K562 (cell line): Measurements from ENCODE around the gene PBX1. TPM values are rescaled to one million over a fixed set of nuclear protein-coding genes. Genes with fewer than 3 reads are reported as not detected.
A peak's percentile ranks its signal among the peaks of the same experiment; 100 is the strongest.

Source experiments
- ATAC-seq: fragments of 200-7000 bp; cut with Tn5 transposase; 3 replicates; pipeline ENCODE4 v1.9.1; 2020; ENCODE audit warnings: moderate library complexity
- BruUV-seq: library from RNA; stranded (reverse); fragments of 400-500 nt; replicated peaks from 2 replicates; lab custom pipeline; 2021; lab: Mats Ljungman, UMichigan
- CTCF ChIA-PET: fragments of 300-600 bp; formaldehyde crosslinking; extraction: SDS; loops from one replicate; lab custom pipeline; 2021; ENCODE audit warnings: low intra/inter-chr PET ratio; lab: Yijun Ruan, JAX
- POLR2A ChIA-PET: fragments of 300-600, 350-650 bp; sonication (Branson Sonifier 250); formaldehyde crosslinking; extraction: SDS; loops from one replicate; lab custom pipeline; 2021; ENCODE audit warnings: antibody characterized with exemption, inconsistent platforms; lab: Yijun Ruan, JAX
- DNase-seq, 4 experiments: peaks; one replicate each; pipeline versions ENCODE4 v3.0.0 to v3.0.0-alpha.2; 2011 to 2018; ENCODE audit warnings: low spot score in 3 of 4, mixed read lengths in 3 of 4; ENCODE audit errors: extremely low read depth in 1 of 4
- FAIRE-seq: peaks from 2 replicates; lab custom pipeline; 2011; peaks lifted over from hg19 to GRCh38; lab: Jason Lieb, UNC
- H2AFZ ChIP-seq: 2 replicates; pipeline ENCODE4 v1.6.0; 2011; ENCODE audit warnings: low read depth, low read length, control low read depth, inconsistent platforms
- H3K27ac ChIP-seq: fragments of 200-600 bp; 3 replicates; pipeline ENCODE4 v1.8.0; 2011; ENCODE audit warnings: low read depth, mild to moderate bottlenecking, control low read depth, inconsistent platforms, low read length, moderate library complexity, mixed read lengths; ENCODE audit errors: extremely low read depth
- H3K27me3 ChIP-seq, 2 experiments: fragments of 300-600 bp in 1 of 2; 2 replicates in 1 of 2; 3 replicates in 1 of 2; pipeline versions ENCODE4 v1.6.0 to v1.8.0; 2011; ENCODE audit warnings: inconsistent platforms in 2 of 2, low read length in 2 of 2, mild to moderate bottlenecking in 1 of 2, mixed read lengths in 1 of 2, moderate library complexity in 1 of 2; ENCODE audit not compliant: control insufficient read depth in 2 of 2, insufficient read depth in 2 of 2
- H3K36me3 ChIP-seq: fragments of 300-600 bp; 3 replicates; pipeline ENCODE4 v1.8.0; 2011; ENCODE audit warnings: mild to moderate bottlenecking, low read length, inconsistent platforms; ENCODE audit not compliant: control insufficient read depth, insufficient read depth
- H3K4me1 ChIP-seq, 2 experiments: fragments of 200-600 bp in 1 of 2; replicated peaks in 1 of 2; 2 replicates in 1 of 2; 3 replicates in 1 of 2; pipeline versions ENCODE4 v1.5.1 to v1.8.0; 2011; ENCODE audit warnings: inconsistent platforms in 2 of 2, low read length in 2 of 2, mild to moderate bottlenecking in 1 of 2, mixed read lengths in 1 of 2, moderate library complexity in 1 of 2; ENCODE audit not compliant: control insufficient read depth in 2 of 2, insufficient read depth in 2 of 2
- H3K4me2 ChIP-seq: 2 replicates; pipeline ENCODE4 v1.6.1; 2011; ENCODE audit warnings: low read length, control low read depth, inconsistent platforms, mixed read lengths; ENCODE audit not compliant: insufficient read depth
- H3K4me3 ChIP-seq: fragments of 200-600 bp; sonication (generic), shearing (Covaris generic); 2 replicates; pipeline ENCODE4 v1.5.1; 2016; ENCODE audit warnings: control low read depth, inconsistent platforms
- H3K79me2 ChIP-seq: fragments of 200-600 bp; 3 replicates; pipeline ENCODE4 v1.8.0; 2011; ENCODE audit warnings: low read length, inconsistent platforms; ENCODE audit not compliant: control insufficient read depth, insufficient read depth
- H3K9ac ChIP-seq, 2 experiments: 2 replicates each; pipeline versions ENCODE4 v1.6.0 to v1.6.1; 2011; ENCODE audit warnings: low read depth in 2 of 2, low read length in 2 of 2, control low read depth in 1 of 2, inconsistent platforms in 1 of 2, mild to moderate bottlenecking in 1 of 2, mixed read lengths in 1 of 2; ENCODE audit not compliant: insufficient read depth in 1 of 2
- H3K9me1 ChIP-seq: one replicate; pipeline ENCODE4 v1.6.0; 2011; ENCODE audit warnings: inconsistent platforms, mild to moderate bottlenecking, low read length, moderate library complexity; ENCODE audit not compliant: control insufficient read depth, insufficient read depth
- H3K9me3 ChIP-seq: replicated peaks from 2 replicates; pipeline ENCODE4 v1.5.1; 2011; ENCODE audit warnings: low read depth, low read length, inconsistent platforms; ENCODE audit not compliant: control insufficient read depth, insufficient read depth
- H4K20me1 ChIP-seq: replicated peaks from 2 replicates; pipeline ENCODE4 v1.6.1; 2011; ENCODE audit warnings: low read length, inconsistent platforms, mixed read lengths; ENCODE audit not compliant: control insufficient read depth, insufficient read depth
- CCNT2 ChIP-seq: IDR thresholded peaks from 2 replicates; pipeline ENCODE4 v1.6.1; 2011; ENCODE audit warnings: borderline replicate concordance, low read depth, mild to moderate bottlenecking, moderate library complexity, mixed read lengths, low read length; ENCODE audit not compliant: insufficient read length; ENCODE audit errors: extremely low read depth
- CREM ChIP-seq: IDR thresholded peaks from 2 replicates; pipeline ENCODE4 v1.6.1; 2014; ENCODE audit warnings: antibody characterized with exemption, low read depth
- HDAC2 ChIP-seq: fragments of 450-650 bp; IDR thresholded peaks from 2 replicates; pipeline ENCODE4 v1.6.1; 2016; ENCODE audit warnings: mild to moderate bottlenecking
- HDAC6 ChIP-seq: IDR thresholded peaks from 2 replicates; pipeline ENCODE4 v1.6.1; 2012; ENCODE audit warnings: low read depth, mild to moderate bottlenecking, control low read depth, inconsistent platforms, low read length, moderate library complexity
- POLR3A ChIP-seq: IDR thresholded peaks from 2 replicates; pipeline ENCODE4 v1.6.1; 2011; ENCODE audit warnings: borderline replicate concordance, mild to moderate bottlenecking, moderate library complexity; ENCODE audit not compliant: insufficient read length, insufficient read depth; ENCODE audit errors: extremely low read depth
- SMARCC2 ChIP-seq: fragments of 450-650 bp; IDR thresholded peaks from 2 replicates; pipeline ENCODE4 v1.6.1; 2017; ENCODE audit warnings: antibody characterized with exemption, moderate library complexity, mild to moderate bottlenecking, low read depth
- SMC3 ChIP-seq: conservative IDR thresholded peaks from 2 replicates; pipeline ENCODE4 v1.6.1; 2011; ENCODE audit warnings: low read depth, low read length, improper control_type of control experiment; ENCODE audit not compliant: insufficient read depth
- ZC3H11A ChIP-seq: IDR thresholded peaks from 2 replicates; pipeline ENCODE4 v1.6.1; 2012; ENCODE audit warnings: low read depth, low read length, improper control_type of control experiment
- ZNF695 ChIP-seq: fragments of 450-650 bp; formaldehyde crosslinking; IDR thresholded peaks from 2 replicates; pipeline ENCODE4 v1.4.0; 2020; ENCODE audit warnings: mild to moderate bottlenecking, moderate library complexity
- ZNF696 ChIP-seq: fragments of 250-450 bp; sonication (Bioruptor Pico); conservative IDR thresholded peaks from 2 replicates; pipeline ENCODE4 v1.4.0; 2020; ENCODE audit warnings: mild to moderate bottlenecking, moderate library complexity
- WGBS: fragments of 100-300 bp; shearing (Covaris generic); methylation state at CpG from one replicate; pipeline ENCODE4 v1.1.6; 2016; ENCODE audit warnings: low coverage, mixed read lengths; ENCODE audit not compliant: insufficient coverage; ENCODE audit errors: missing lambda C conversion rate; 5-methylcytosine and 5-hydroxymethylcytosine counted together
- in situ Hi-C: fragments of 300-500 bp; cut with MboI; formaldehyde crosslinking; loops from 4 replicates; pipeline ENCODE4 v1.15.0; 2018; ENCODE audit warnings: inconsistent platforms, mixed read lengths
- intact Hi-C: fragments of 100-400 bp; cut with micrococcal nuclease; formaldehyde crosslinking; loops from 2 replicates; pipeline ENCODE4 v1.14.2; 2022
- polyA plus RNA-seq, 8 experiments: library from polyadenylated mRNA; depleted of rRNA in 4 of 8; stranded (reverse) in 5 of 8; unstranded in 3 of 8; fragments of >200 nt; fragmentation: Nextera tagmentation in 2 of 8; fragmentation: Illumina TruSeq in 1 of 8; extraction: Ambion mirVana in 2 of 8; extraction: Trizol in 1 of 8; gene quantifications; 2 replicates each; pipeline versions ENCODE4 v1.2.1 to v1.2.3, GENCODE V29; 2011 to 2014; ENCODE audit warnings: inconsistent platforms in 1 of 8, missing spikeins in 1 of 8
- total RNA-seq, 7 experiments: library from RNA; depleted of rRNA in 6 of 7; stranded (reverse); fragments of >200 nt in 6 of 7; fragmentation: Illumina TruSeq in 2 of 7; extraction: Trizol in 2 of 7; gene quantifications; 2 replicates each; pipeline versions ENCODE4 v1.2.1 to v1.2.3, GENCODE V29; 2011 to 2021; ENCODE audit warnings: low replicate concordance in 1 of 7
- TF ChIP-seq, protein P1 (sequence below): sonication (generic); formaldehyde crosslinking; IDR thresholded peaks from 2 replicates; pipeline ENCODE4 v1.8.1; 2023; ENCODE audit warnings: mild to moderate bottlenecking, missing genetic modification reagents
- TF ChIP-seq, protein P2 (sequence below): sonication (generic); formaldehyde crosslinking; IDR thresholded peaks from 2 replicates; pipeline ENCODE4 v1.9.0; 2022; ENCODE audit warnings: mild to moderate bottlenecking, missing genetic modification reagents
- TF ChIP-seq, protein P3 (sequence below), 2 experiments: IDR thresholded peaks; 2 replicates each; pipeline ENCODE4 v1.6.1; 2012; ENCODE audit warnings: improper control_type of control experiment in 2 of 2, low read depth in 2 of 2, low read length in 2 of 2, borderline replicate concordance in 1 of 2

The PBX1 gene
- total and polyA plus RNA-seq, 9 of the 15 experiments (the other 6 are each of a cell fraction or from before 2014, with no cell fraction given), result 0.03 to 0.62 (median 0.17) TPM

DNA sequence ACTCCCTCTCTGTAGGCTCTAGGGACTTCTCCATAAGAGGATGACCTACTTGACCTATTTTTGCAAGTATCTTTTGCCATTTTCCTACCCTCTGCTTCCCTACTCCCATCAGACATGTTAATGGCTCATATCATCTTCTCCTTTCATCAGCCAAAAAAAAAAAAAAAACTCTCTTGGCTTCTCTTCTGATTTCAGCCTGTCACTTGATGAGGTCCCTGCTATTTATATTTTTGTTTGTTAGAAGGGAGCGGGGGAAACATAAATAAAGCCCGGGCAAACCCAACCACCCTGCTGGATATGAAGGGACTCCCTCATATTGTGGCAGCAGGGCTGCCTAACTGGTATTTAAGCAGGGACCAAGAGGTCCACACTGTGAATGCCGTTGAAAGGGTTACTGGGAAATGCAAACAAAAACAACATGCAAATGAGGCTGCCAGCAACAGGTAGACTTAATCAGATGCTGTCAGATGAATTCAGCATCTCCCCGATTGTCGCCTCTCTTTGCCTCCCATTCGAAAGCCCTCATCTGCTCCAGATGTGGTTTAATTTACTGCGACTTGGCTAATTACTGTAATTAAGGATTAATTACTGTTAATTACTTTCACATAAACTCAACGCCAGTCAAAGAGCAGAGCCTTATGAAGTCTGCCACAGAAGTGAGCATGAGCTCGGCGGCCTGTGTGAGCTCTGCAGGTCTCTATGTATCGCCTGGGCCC, 172.3 kb downstream of the PBX1 start:
- ChIA-PET CTCF (no interaction called here), POLR2A (no interaction called here)
- 14% methylated on average over 11 of the region's 11 CpGs for WGBS
- in situ Hi-C loops (no loop called here), intact Hi-C loops (no loop called here)
- no peaks in the 10 kb centered on the region for H3K9me1 ChIP-seq
- H3K9ac ChIP-seq, result no peak overlapping the region
- H3K36me3 ChIP-seq, result no peaks in the 10 kb centered on the region
- BruUV-seq, result no TSS peak
- peaks cover 5 to 11% of the 10 kb centered on the region in 2 experiments; a peak in 4 of 5 replicates for H3K4me1 ChIP-seq
- H3K4me3 ChIP-seq, result no peak overlapping the region
- ATAC-seq (no peak), FAIRE-seq (no peak), DNase-seq (no peak)
- no peak overlapping the region for H3K4me2 ChIP-seq
- 0 out of 2 replicates have a peak overlapping the region, but pooled peaks have one; percentile 43 for H2AFZ ChIP-seq
- no peaks in the 10 kb centered on the region for H3K79me2 ChIP-seq
- H3K27me3 ChIP-seq, result no peaks in the 10 kb centered on the region
- H4K20me1 ChIP-seq, result no peaks in the 10 kb centered on the region
- no peak overlapping the region for H3K27ac ChIP-seq
- H3K9me3 ChIP-seq, result no peaks in the 10 kb centered on the region
- TF ChIP-seq, protein P1, sequence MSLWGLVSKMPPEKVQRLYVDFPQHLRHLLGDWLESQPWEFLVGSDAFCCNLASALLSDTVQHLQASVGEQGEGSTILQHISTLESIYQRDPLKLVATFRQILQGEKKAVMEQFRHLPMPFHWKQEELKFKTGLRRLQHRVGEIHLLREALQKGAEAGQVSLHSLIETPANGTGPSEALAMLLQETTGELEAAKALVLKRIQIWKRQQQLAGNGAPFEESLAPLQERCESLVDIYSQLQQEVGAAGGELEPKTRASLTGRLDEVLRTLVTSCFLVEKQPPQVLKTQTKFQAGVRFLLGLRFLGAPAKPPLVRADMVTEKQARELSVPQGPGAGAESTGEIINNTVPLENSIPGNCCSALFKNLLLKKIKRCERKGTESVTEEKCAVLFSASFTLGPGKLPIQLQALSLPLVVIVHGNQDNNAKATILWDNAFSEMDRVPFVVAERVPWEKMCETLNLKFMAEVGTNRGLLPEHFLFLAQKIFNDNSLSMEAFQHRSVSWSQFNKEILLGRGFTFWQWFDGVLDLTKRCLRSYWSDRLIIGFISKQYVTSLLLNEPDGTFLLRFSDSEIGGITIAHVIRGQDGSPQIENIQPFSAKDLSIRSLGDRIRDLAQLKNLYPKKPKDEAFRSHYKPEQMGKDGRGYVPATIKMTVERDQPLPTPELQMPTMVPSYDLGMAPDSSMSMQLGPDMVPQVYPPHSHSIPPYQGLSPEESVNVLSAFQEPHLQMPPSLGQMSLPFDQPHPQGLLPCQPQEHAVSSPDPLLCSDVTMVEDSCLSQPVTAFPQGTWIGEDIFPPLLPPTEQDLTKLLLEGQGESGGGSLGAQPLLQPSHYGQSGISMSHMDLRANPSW, result no peak
- TF ChIP-seq ZC3H11A (no peak), CREM (no peak), ZNF696 (no peak), ZNF695 (no peak), SMARCC2 (no peak), CCNT2 (no peak), SMC3 (no peak), POLR3A (no peak), HDAC2 (no peak), HDAC6 (no peak)
- TF ChIP-seq, protein P2, sequence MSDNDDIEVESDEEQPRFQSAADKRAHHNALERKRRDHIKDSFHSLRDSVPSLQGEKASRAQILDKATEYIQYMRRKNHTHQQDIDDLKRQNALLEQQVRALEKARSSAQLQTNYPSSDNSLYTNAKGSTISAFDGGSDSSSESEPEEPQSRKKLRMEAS, result no peak
- TF ChIP-seq, protein P3, sequence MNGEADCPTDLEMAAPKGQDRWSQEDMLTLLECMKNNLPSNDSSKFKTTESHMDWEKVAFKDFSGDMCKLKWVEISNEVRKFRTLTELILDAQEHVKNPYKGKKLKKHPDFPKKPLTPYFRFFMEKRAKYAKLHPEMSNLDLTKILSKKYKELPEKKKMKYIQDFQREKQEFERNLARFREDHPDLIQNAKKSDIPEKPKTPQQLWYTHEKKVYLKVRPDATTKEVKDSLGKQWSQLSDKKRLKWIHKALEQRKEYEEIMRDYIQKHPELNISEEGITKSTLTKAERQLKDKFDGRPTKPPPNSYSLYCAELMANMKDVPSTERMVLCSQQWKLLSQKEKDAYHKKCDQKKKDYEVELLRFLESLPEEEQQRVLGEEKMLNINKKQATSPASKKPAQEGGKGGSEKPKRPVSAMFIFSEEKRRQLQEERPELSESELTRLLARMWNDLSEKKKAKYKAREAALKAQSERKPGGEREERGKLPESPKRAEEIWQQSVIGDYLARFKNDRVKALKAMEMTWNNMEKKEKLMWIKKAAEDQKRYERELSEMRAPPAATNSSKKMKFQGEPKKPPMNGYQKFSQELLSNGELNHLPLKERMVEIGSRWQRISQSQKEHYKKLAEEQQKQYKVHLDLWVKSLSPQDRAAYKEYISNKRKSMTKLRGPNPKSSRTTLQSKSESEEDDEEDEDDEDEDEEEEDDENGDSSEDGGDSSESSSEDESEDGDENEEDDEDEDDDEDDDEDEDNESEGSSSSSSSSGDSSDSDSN (IDR thresholded peaks at IDR 0.05; ENCODE audit: borderline replicate concordance in 1 of 2, low read depth in 2 of 2, low read length in 2 of 2), result no peak
